Omental fat pad (tissue), 4 donors: Measurements from ENCODE around the gene UVRAG. TPM values are rescaled to one million over a fixed set of nuclear protein-coding genes. Genes with fewer than 3 reads are reported as not detected.
A peak's percentile ranks its signal among the peaks of the same experiment; 100 is the strongest.

Experiments
- ATAC-seq: fragments of 150-250 bp; one replicate; pipeline ENCODE4 v1.9.1; 2016; ENCODE audit warnings: mild to moderate bottlenecking, moderate library complexity; ENCODE audit not compliant: low FRiP score
- DNase-seq: peaks from one replicate; pipeline ENCODE4 v3.0.0-alpha.2; 2019; ENCODE audit warnings: low spot score
- total RNA-seq, 4 donors: library from RNA; depleted of rRNA; stranded (reverse); fragments of >200 nt; gene quantifications; one replicate each; pipeline ENCODE4 v1.1.0, GENCODE V29; 2016
- TF ChIP-seq, protein P1 (sequence below), 3 donors: fragments of 450-650 bp; IDR thresholded peaks; one replicate each; pipeline ENCODE4 v1.5.1; 2016 to 2017; ENCODE audit warnings: antibody characterized with exemption in 3 of 3, mild to moderate bottlenecking in 3 of 3, moderate library complexity in 2 of 3

UVRAG gene
- total RNA-seq, 4 donors from 2014 or later = 39.6 to 72.9 (median 61.5) TPM

DNA sequence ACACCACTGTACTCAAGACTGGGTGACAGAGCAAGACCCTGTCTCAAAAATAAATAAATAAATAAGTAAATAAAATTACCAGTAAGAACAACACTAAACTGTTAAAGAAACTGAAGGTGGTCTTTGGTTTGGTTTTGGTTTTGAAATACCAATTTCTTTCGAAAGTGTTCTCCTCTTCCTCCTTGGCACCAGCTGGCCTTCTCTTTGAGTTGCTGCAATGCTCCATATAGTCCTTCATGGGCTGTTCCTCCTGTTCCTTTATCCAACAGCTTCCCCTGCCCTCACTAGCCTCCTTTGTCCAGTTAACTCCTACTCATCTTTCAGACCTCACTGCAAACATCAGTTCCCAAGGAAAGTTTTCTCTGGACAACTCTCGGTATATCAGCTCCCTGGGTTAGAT is 5.0 kb upstream of the UVRAG start:
- DNase-seq (no peak), ATAC-seq (no peak)

DNA sequence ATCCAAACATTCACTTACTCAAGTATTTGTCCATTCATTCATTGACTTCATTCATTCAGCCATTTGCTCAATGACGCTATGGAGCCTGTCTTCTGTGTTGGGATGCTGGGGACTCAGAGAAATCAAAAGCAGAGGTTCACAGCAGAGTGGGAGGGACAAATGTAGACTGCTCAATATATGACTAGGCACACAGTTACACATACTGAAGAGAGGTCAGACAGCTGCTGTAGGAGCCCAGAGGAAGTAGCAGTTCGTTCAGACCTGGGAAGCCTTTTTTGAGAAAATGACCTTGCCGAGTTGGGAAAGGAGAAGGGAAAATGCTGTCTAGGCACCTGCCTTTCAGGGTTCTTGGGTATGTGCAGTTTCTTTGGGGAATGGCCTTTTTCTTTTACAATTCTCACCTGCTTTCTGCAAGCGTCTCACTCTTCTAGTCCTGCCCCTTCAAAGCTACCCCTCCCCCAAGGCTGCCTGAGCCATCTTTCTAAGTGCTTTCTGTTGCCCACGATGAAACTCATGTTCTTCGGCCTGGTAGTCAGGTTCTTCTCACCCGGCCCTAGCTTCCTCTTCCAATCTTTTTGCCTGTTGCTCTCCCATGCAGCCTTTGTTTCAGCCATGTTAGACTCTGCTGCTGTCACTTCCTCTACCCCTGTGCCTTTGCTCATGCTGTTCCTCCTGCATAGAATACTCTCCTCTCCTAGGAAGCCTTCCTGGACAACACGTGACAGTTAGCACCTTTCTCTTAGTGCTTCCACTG is 4.2 kb upstream of the UVRAG start:
- DNase-seq = no peak
- TF ChIP-seq, protein P1, sequence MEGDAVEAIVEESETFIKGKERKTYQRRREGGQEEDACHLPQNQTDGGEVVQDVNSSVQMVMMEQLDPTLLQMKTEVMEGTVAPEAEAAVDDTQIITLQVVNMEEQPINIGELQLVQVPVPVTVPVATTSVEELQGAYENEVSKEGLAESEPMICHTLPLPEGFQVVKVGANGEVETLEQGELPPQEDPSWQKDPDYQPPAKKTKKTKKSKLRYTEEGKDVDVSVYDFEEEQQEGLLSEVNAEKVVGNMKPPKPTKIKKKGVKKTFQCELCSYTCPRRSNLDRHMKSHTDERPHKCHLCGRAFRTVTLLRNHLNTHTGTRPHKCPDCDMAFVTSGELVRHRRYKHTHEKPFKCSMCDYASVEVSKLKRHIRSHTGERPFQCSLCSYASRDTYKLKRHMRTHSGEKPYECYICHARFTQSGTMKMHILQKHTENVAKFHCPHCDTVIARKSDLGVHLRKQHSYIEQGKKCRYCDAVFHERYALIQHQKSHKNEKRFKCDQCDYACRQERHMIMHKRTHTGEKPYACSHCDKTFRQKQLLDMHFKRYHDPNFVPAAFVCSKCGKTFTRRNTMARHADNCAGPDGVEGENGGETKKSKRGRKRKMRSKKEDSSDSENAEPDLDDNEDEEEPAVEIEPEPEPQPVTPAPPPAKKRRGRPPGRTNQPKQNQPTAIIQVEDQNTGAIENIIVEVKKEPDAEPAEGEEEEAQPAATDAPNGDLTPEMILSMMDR (IDR thresholded peaks at IDR 0.05) = no peak
- ATAC-seq = no peak

More for the DNA sequence above, 5.0 kb upstream of the UVRAG start:
- TF ChIP-seq, protein P1 (IDR thresholded peaks at IDR 0.05) = no peak

DNA sequence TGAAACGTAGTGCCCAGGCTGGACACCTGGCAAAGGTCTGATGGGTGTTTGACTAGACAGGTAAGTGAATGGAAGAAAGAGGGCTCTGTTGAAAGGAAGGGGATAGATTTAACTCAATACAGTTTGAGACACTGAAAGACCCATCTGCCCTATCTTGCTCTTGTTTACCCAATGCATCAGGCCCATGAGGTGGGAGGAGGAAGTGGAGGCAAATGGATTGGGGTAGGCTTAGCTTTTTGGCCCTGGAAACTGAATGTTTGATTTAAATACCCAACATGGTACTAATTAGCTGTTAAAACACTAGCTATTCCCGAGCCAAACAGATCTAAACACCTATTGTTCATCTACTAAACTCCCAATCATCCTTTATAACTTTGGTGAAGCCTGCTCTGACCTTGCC is 3.5 kb upstream of the UVRAG start:
- ATAC-seq = no peak
- no peak for DNase-seq
- TF ChIP-seq, protein P1 (IDR thresholded peaks at IDR 0.05) = no peak

DNA sequence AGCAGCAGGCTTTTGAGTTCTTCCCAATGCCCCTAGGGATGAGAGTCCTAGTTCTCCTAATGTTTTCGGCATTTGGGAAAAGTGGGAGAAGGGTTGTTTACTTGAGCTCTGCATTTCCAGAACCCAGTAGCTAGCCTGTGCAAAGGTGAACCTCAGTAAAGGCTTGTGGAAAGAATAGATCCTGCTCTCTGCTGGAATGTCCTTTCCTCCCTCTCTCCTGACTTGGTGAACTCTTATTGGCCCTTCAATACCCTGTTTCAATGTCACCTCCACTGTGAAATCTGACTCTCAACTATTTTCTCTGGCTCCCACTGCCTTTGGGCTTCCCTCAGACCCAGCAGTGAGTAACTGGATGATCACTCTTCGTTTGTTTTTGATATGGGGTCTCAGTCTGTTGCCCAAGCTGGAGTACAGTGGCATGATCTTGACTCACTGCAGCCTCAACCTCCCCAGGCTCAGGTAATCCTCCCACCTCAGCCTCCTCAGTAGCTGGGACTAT is 2.4 kb upstream of the UVRAG start:
- no peak for ATAC-seq
- TF ChIP-seq, protein P1 (IDR thresholded peaks at IDR 0.05) = no peak
- no peak for DNase-seq

DNA sequence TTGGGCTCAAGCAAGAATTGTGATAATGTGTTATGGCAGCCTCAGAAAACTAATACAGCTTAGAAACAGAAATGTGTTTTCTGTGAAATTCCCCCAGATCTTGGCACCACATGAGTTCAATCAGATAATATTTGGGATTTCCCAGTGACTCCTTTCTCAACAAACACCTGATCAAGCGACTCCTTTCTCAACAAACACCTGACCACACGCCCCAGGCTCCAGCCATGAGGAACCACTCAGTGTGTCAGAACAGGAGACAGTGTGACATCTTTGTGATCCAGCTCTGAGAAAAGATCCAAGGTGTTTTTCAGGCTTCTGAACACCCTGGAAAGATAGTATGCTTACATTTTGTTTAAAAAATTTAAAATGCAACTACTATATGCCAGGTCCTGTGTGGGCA is 1.9 kb upstream of the UVRAG start:
- DNase-seq (no peak), ATAC-seq (no peak)
- TF ChIP-seq, protein P1 (IDR thresholded peaks at IDR 0.05) = no peak

DNA sequence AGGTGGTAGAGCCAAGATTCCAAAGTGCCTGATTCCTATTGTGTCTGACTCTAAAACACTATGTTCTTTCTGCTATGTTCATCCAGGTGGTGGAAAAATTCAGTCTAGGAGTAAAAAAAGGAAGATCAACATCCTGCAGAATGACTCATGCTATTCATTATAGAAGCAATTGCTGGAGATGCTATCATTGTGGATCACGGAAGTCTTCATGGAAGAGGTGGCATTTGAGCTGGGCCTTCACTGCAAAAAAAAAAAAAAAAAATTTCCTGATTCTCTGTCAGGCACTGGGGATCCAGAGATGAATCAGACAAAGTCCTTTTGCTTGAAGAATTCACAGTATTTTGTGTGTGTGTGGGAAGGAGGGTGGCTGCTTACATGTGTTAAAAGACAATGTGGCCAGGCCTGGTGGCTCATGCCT is 1.4 kb upstream of the UVRAG start:
- TF ChIP-seq, protein P1 (IDR thresholded peaks at IDR 0.05) = no peak
- DNase-seq (no peak), ATAC-seq (no peak)

DNA sequence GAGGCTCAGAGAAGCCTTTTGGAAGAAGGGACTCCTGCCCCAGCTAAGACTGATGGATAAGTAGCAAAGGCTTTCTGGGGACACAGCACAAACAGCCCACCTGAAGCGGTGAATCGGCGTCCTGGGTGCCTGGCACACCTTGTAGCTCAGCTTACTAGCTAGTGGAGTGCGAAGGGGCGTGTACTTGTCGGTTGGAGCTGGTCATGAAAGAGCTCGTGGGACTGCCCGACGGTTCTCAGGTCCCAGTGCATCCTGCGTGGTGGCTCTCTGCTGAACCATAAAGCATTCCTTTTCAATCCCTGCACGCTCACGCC is 690 bp upstream of the UVRAG start:
- DNase-seq (no peak), ATAC-seq (peak; percentile 50)
- TF ChIP-seq, protein P1 (IDR thresholded peaks at IDR 0.05) = no peak
